ENCODE results near the gene YBEY. TPM values are rescaled to one million over a fixed set of nuclear protein-coding genes. Genes with fewer than 3 reads are reported as not detected.

Gene YBEY
- total and polyA plus RNA-seq, 2 of the 8 experiments (the other 6 are each of a cell fraction or from before 2014, with no cell fraction given) = 26.9 to 31.9 TPM

DNA sequence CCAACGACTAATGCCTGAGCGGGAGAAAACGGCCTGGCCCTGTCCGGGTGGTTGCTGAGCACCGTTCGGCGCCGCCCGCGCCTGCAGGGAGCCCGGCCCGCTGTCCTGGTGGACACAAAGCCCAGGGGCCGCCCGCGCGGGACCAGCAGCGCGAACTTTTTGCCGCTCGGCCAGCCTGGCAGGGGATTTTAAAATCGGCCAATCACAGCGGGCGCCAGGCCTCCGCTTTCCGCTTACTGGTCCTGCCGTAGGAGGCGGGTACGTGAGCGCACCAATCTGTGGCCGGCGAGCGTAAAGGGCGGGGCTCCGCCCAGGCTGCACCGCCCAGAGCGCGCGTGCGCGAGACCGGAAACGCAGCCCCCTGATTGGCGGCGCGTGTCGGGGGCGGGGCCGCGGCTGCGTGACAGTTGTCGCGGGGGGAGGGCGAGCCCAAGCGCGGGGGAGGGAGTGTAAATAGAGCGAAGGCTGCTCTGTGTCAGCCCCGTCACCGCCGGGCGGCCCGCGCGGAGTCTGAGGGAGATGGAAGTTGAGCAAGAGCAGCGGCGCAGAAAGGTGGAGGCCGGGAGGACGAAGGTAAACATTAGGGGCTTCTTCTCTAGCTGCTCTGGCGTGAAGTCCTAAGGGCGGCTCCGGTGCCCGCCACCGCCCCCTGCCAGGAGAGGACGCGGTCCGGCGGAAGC, 37.7 kb downstream of the YBEY start, which contains the start of the genes C21orf58 and PCNT:
Gene C21orf58 (minus strand): TSS at position 161 of the 680 bp plus-strand sequence. CDS start 1,132 bp downstream, outside the sequence.
Gene PCNT (plus strand): TSS at position 447 of the 680 bp plus-strand sequence. CDS start 73 bp downstream, at position 520.
- H3K14ac ChIP-seq (ENCODE audit: insufficient read length) = no peak within 1 kb of the TSS
- CTCF ChIA-PET (ENCODE audit: partially characterized antibody) = interaction anchor here (0.8 to 1.2 kb wide), 2 partner anchors 11 to 352 kb away, joined by 3 read pairs; no protein-coding TSS in a partner anchor
- H3K23me2 ChIP-seq (ENCODE audit: low read depth, low read length) = peaks cover 14% of the 10 kb centered on the region
- peaks cover 0 to 9% (median 6%) of the 10 kb centered on the region in 4 experiments; a peak in 6 of 7 replicates for H3K4me1 ChIP-seq (replicated peaks in 1 of 4; ENCODE audit: control insufficient read depth in 3 of 4, insufficient read depth in 4 of 4, low read length in 3 of 4)
- peak within 1 kb of the TSS; percentile 79 to 98 (median 92) for H3K9ac ChIP-seq (replicated peaks in 1 of 4; ENCODE audit: extremely low read depth in 1 of 4, low read depth in 3 of 4, low read length in 3 of 4)
- no peak within 1 kb of the TSS for H2BK20ac ChIP-seq (ENCODE audit: low read length)
- H4K20me1 ChIP-seq (replicated peaks in 1 of 2; ENCODE audit: control insufficient read depth in 1 of 2, insufficient read depth in 2 of 2, low read length in 2 of 2) = peaks cover 5 to 19% of the 10 kb centered on the region in 2 experiments
- peaks cover 0 to 8% (median 7%) of the 10 kb centered on the region in 4 experiments; a peak in 4 of 8 replicates for H3K36me3 ChIP-seq (ENCODE audit: control insufficient read depth in 2 of 4, insufficient read depth in 4 of 4, low read length in 3 of 4)
- H4K5ac ChIP-seq (ENCODE audit: insufficient read length, low read depth, low read length) = peak within 1 kb of the TSS; percentile 89
- peak; percentile 88 to 96 for DNase-seq (ENCODE audit: low read depth in 1 of 2, low spot score in 2 of 2)
- H3K23ac ChIP-seq (ENCODE audit: insufficient read length) = no peak within 1 kb of the TSS
- peak within 1 kb of the TSS; percentile 90 for H2BK5ac ChIP-seq (ENCODE audit: low read depth, low read length)
- H2BK12ac ChIP-seq (ENCODE audit: low read depth, low read length) = no peak within 1 kb of the TSS
- H2AFZ ChIP-seq (ENCODE audit: low read length) = no peak within 1 kb of the TSS
- H3K79me1 ChIP-seq (ENCODE audit: low read depth, low read length) = peaks cover 17% of the 10 kb centered on the region
- no peak within 1 kb of the TSS for H2BK15ac ChIP-seq (ENCODE audit: low read length)
- peak within 1 kb of the TSS; percentile 86 for H3K27ac ChIP-seq (ENCODE audit: low read depth, low read length)
- H3K18ac ChIP-seq (ENCODE audit: extremely low read depth, low read length) = peak within 1 kb of the TSS; percentile 96
- H3K79me2 ChIP-seq (ENCODE audit: control insufficient read depth in 1 of 2, insufficient read depth in 2 of 2, low read length in 2 of 2) = peaks cover 11 to 56% of the 10 kb centered on the region in 2 experiments
- H4K8ac ChIP-seq (ENCODE audit: extremely low read depth, insufficient read depth, low read length) = peak within 1 kb of the TSS; percentile 99
- FAIRE-seq = no peak
- H3K4ac ChIP-seq (replicated peaks; ENCODE audit: insufficient read length, low read depth, low read length) = peak within 1 kb of the TSS; percentile 99
- no peak within 1 kb of the TSS for H2BK120ac ChIP-seq (replicated peaks; ENCODE audit: low read depth, low read length)
- peak within 1 kb of the TSS; percentile 94 for H4K91ac ChIP-seq (replicated peaks; ENCODE audit: insufficient read length, low read length)
- H3K56ac ChIP-seq (replicated peaks; ENCODE audit: insufficient read length, low read depth, low read length) = peak within 1 kb of the TSS; percentile 88
- WGBS, 2 experiments (ENCODE audit: extremely low coverage in 1 of 2, insufficient coverage in 1 of 2, insufficient read length in 1 of 2, insufficient replicate concordance in 2 of 2, low coverage in 1 of 2, low lambda C conversion rate in 2 of 2, missing lambda C conversion rate in 1 of 2) = 4% methylated on average over 67 of the region's 76 CpGs; no CpG with 5 or more reads in 1 of the 2 experiments
- peak within 1 kb of the TSS; percentile 78 to 97 for H3K4me2 ChIP-seq (ENCODE audit: insufficient read depth in 1 of 2, low read depth in 2 of 2, low read length in 2 of 2)
- H2AK5ac ChIP-seq (ENCODE audit: low read depth, low read length) = no peak within 1 kb of the TSS
- POLR2A ChIA-PET (ENCODE audit: partially characterized antibody) = interaction anchor here (0.7 to 2.7 kb wide), 9 partner anchors 10 to 94 kb away, joined by 3 to 17 read pairs (median 5); partner anchors contain the start of genes MCM3AP and YBEY
- no peaks in the 10 kb centered on the region for H3K9me3 ChIP-seq (ENCODE audit: insufficient read depth in 2 of 2, low read depth in 1 of 2, low read length in 1 of 2)
- peak within 1 kb of the TSS; percentile 92 to 96 (median 94) for H3K4me3 ChIP-seq (ENCODE audit: extremely low read depth in 1 of 4, insufficient read depth in 2 of 4, low read depth in 3 of 4, low read length in 4 of 4)
- H3K27me3 ChIP-seq (replicated peaks in 1 of 4; ENCODE audit: control insufficient read depth in 3 of 4, extremely low read depth in 1 of 4, insufficient read depth in 3 of 4, low read length in 3 of 4) = no peaks in the 10 kb centered on the region
- TF ChIP-seq KDM4A (IDR thresholded peaks at IDR 0.05; ENCODE audit: low read depth, low read length, severe bottlenecking) (peak; percentile 3), CHD1 (IDR thresholded peaks at IDR 0.05; ENCODE audit: low read depth, low read length) (no peak), NRF1 (IDR thresholded peaks at IDR 0.05; ENCODE audit: low read depth, low read length) (peak; percentile 62; the same call in 1 of the 2 replicates), POLR2AphosphoS5 (IDR thresholded peaks at IDR 0.05; ENCODE audit: low read depth, low read length) (peak; percentile 68; the same call in 1 of the 2 replicates), CHD2 (IDR thresholded peaks at IDR 0.05; ENCODE audit: low read length) (peak; percentile 76), CTCF (IDR thresholded peaks at IDR 0.05; ENCODE audit: control extremely low read depth in 1 of 3, insufficient read depth in 1 of 3, low read depth in 1 of 3, low read length in 3 of 3) (no peak), FOSL1 (IDR thresholded peaks at IDR 0.05; ENCODE audit: insufficient read depth, low read depth, low read length) (no peak), POU5F1 (IDR thresholded peaks at IDR 0.05; ENCODE audit: low read depth, low read length) (no peak), KDM5A (IDR thresholded peaks at IDR 0.05; ENCODE audit: low read length) (peak; percentile 77; the same call in 1 of the 2 replicates), CREB1 (IDR thresholded peaks at IDR 0.05) (peak; percentile 2; the same call in 1 of the 2 replicates)

All from H1 (cell line).